Umbilical cord (tissue), 2 donors: ENCODE measurements around the gene ALS2. TPM values are rescaled to one million over a fixed set of nuclear protein-coding genes. Genes with fewer than 3 reads are reported as not detected.
"Not testable (repeated sequence)": the region's sequence is repeated elsewhere in the genome, so short reads cannot be mapped to it uniquely, and the experiment has no call there.

ENCODE experiments used
- DNase-seq: peaks from one replicate; pipeline ENCODE4 v3.0.0-alpha.2; 2015; ENCODE audit warnings: low spot score
- total RNA-seq: library from RNA; depleted of rRNA; stranded (reverse); fragments of >200 nt; gene quantifications from one replicate; pipeline ENCODE4 v1.2.3, GENCODE V29; 2014; ENCODE audit warnings: low replicate concordance; ENCODE audit not compliant: insufficient read depth

ALS2 gene
- total RNA-seq, 1 donor from 2014 or later: 32.7 TPM

GRCh38 chr2:201675454-201675853, 105.3 kb downstream of the ALS2 start:
- no peak for DNase-seq

DNA sequence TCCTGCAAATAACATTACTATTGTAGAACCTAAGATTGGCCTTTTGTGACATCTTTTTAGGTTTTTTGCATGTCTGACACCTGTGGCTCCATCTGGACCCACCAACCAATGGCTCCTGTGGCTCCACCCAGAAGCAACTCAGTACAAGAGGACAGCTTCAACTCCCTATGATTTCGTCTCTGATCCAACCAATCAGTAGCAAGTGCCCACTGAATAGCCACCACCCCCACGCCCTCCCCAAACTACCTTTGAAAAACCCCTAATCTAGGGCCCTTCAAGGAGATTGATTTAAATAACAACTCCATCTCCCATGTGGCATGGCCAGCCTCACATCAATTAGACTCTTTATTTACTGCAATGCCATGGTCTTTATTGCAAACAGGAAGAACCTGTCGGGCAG, 105.9 kb downstream of the ALS2 start:
- DNase-seq: no peak

DNA sequence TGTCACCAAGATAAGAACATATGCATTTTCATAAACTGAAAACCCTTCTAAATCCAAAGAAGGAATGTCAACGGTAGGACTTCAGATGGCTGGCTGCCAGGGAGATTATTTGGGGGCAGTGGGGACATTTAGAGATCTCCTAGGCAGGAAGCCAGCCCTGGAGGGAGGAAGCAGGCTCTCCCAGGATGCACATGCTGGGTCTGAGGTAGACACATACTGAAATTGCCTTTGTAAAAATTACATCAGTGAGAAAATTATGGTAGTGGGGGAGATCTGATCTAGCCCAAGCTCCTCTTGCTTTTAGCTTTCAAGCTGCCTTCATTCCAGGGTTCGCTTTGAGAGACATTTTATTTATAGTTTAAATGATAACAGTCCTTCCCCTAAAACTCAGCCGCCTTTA, 106.4 kb downstream of the ALS2 start:
- no peak for DNase-seq

- no peak for DNase-seq
These were observed 107.2 kb downstream of the ALS2 start for GRCh38 chr2:201673546-201673945.

DNA sequence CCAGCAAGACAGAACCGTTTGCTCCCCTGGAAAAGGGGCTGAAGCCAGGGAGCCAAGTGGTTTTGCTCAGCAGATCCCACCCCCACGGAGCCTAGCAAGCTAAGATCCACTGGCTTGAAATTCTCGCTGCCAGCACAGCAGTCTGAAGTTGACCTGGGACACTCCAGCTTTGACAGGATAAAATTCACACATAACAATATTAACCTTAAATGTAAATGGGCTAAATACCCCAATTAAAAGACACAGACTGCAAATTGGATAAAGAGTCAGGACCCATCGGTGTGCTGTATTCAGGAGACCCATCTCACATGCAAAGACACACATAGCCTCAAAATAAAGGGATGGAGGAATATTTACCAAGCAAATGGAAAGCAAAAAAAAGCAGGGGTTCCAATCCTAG, 109.5 kb downstream of the ALS2 start:
- not testable (repeated sequence) for DNase-seq

DNA sequence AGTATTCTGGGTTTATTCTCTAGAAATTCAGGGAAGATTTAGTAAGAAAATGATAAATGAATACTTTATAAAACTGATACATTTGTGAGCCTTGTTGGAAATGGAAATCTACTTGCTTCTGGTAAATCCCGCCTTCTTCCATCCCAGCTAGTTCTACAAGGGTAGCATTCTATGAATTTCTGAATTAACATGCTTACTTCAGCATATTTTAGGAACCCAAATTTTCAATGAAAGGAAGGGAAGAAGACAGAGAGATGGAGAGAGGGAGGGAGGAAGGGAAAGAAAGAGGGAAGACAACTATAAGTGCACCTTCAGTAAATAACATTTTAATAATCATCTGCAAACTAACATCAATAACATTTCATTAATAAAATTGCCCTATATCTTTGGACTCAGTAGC, 110.9 kb downstream of the ALS2 start:
- no peak for DNase-seq

- no peak for DNase-seq
These were observed 112.3 kb downstream of the ALS2 start for GRCh38 chr2:201668402-201668910.

DNA sequence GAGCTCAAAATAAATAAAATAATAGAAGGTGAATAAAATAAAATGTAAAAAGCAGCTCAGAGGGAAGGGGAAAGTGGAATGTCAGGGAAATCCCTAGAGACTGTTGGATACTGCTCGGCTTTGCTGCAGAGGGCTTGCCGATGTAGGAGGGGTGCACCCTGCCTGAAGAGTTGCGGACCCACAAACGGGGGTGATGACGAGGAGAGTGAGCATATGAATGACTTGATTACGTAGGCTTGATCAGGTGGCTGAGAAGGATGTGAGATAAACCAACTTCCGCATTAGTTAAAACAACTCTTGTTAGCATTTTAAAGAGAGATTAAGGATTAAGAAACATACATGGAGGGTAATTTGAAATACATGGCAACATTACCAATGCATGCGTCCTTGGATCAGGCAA, 116.4 kb downstream of the ALS2 start:
- DNase-seq: no peak

GRCh38 chr2:201661366-201661765, 119.4 kb downstream of the ALS2 start:
- no peak for DNase-seq

GRCh38 chr2:201660293-201660895, 120.3 kb downstream of the ALS2 start:
- no peak for DNase-seq

- DNase-seq: no peak
These were observed 124.0 kb downstream of the ALS2 start for GRCh38 chr2:201656740-201657139.

- no peak for DNase-seq
These were observed 124.6 kb downstream of the ALS2 start for GRCh38 chr2:201656102-201656501.

DNA sequence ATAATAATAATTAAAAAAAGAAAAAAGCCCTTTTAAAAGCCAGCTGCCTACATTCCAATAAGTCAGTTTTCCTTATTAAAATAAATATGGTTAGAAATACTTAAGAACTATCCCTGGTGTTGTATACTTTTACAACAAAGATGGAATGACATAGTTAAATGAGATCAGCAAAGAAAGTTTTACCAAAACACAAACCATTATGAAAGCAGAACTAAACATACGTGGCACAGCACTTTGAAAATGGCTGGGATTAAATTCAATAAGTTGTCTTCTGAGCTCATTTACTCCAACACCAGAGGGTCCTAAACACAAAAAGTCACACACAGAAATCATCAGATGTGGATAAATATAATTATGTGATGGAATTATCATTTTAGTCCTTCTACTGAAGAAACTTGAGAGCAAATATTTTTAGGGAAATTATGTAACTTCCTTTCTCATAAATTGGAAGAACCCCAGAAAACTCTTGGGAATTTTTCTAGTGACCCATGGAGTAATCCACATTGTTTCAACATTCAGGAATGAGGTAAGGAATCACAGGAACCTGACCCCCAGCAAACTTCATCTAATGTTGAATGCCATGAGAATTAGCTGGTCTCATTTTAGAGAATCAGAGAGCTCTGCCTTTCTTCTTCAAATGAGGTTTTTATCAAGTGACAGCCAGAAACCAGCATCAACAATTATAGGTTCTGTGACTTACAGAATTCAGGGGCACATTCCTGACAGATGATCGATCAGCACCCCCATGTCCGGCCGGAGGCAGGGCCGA, 125.9 kb downstream of the ALS2 start:
- DNase-seq: no peak

- no peak for DNase-seq
These were observed 127.5 kb downstream of the ALS2 start for GRCh38 chr2:201653221-201653620.

Other genes starting within 250 kb of the ALS2 start
- gene TMEM237, start 137.4 kb downstream of the ALS2 start, total RNA-seq: 37.3 TPM
- 3.6 TPM for gene MPP4, start 82.3 kb downstream of the ALS2 start, total RNA-seq
- 6.7 TPM for gene CDK15, start 25.6 kb upstream of the ALS2 start, total RNA-seq